Esophagus squamous epithelium (tissue), 5 donors: ENCODE results near the gene GPSM3. TPM values are rescaled to one million over a fixed set of nuclear protein-coding genes. Genes with fewer than 3 reads are reported as not detected.
A peak's percentile ranks its signal among the peaks of the same experiment; 100 is the strongest.

Experiments
- DNase-seq: peaks from one replicate; lab custom pipeline; 2025; lab: John Stamatoyannopoulos, UW
- H3K27ac ChIP-seq, 4 donors: fragments of 200-600 bp; sonication (generic); one replicate each; pipeline ENCODE4 v1.5.1; 2016 to 2019; ENCODE audit warnings: mild to moderate bottlenecking in 1 of 4
- H3K27me3 ChIP-seq, 4 donors: fragments of 200-600 bp; sonication (generic); 1 replicate in 3 of 4; 2 replicates in 1 of 4; pipeline versions ENCODE4 v1.5.1 to v1.6.0; 2017 to 2021; ENCODE audit warnings: antibody characterized with exemption in 1 of 4
- H3K36me3 ChIP-seq, 3 donors: fragments of 200-600 bp; sonication (generic); one replicate each; pipeline ENCODE4 v1.5.1; 2016 to 2019
- H3K4me1 ChIP-seq, 3 donors: fragments of 200-600 bp; sonication (generic); one replicate each; pipeline ENCODE4 v1.5.1; 2017 to 2019
- H3K4me3 ChIP-seq, 4 donors: fragments of 200-600 bp; sonication (generic); 1 replicate in 3 of 4; 2 replicates in 1 of 4; pipeline ENCODE4 v1.5.1; 2016 to 2019; ENCODE audit warnings: mild to moderate bottlenecking in 2 of 4, moderate library complexity in 1 of 4
- H3K9me3 ChIP-seq, 3 donors: fragments of 200-600 bp; sonication (generic); one replicate each; pipeline ENCODE4 v1.5.1; 2016 to 2019
- POLR2A ChIP-seq, 4 donors: fragments of 450-650 bp; IDR thresholded peaks; one replicate each; pipeline ENCODE4 v1.6.1; 2017; ENCODE audit warnings: antibody characterized with exemption in 4 of 4, mild to moderate bottlenecking in 4 of 4, moderate library complexity in 3 of 4
- WGBS, 2 donors: methylation state at CpG; one replicate each; pipeline ENCODE4 v1.1.5; 2018; 5-methylcytosine and 5-hydroxymethylcytosine counted together
- intact Hi-C: fragments of 100-400 bp; cut with DNase I; formaldehyde crosslinking; loops from one replicate; pipeline ENCODE4 v1.15.0; 2022
- total RNA-seq, 4 donors: library from RNA; depleted of rRNA; stranded (reverse); fragments of >200 nt; gene quantifications; one replicate each; pipeline ENCODE4 v1.1.0, GENCODE V29; 2016
- TF ChIP-seq, protein P1 (sequence below), 6 experiments: fragments of 450-650 bp in 4 of 6; fragments of 200-600 bp in 2 of 6; sonication (generic) in 2 of 6; IDR thresholded peaks; one replicate each; pipeline ENCODE4 v1.5.1; 2016 to 2019; ENCODE audit warnings: antibody characterized with exemption in 6 of 6, mild to moderate bottlenecking in 4 of 6, moderate library complexity in 4 of 6
- donor health status: DM: yes; HTN: yes; CAD: no.

Gene GPSM3
- total RNA-seq, 4 donors from 2014 or later: 1.6 to 14.1 (median 6.5) TPM

DNA sequence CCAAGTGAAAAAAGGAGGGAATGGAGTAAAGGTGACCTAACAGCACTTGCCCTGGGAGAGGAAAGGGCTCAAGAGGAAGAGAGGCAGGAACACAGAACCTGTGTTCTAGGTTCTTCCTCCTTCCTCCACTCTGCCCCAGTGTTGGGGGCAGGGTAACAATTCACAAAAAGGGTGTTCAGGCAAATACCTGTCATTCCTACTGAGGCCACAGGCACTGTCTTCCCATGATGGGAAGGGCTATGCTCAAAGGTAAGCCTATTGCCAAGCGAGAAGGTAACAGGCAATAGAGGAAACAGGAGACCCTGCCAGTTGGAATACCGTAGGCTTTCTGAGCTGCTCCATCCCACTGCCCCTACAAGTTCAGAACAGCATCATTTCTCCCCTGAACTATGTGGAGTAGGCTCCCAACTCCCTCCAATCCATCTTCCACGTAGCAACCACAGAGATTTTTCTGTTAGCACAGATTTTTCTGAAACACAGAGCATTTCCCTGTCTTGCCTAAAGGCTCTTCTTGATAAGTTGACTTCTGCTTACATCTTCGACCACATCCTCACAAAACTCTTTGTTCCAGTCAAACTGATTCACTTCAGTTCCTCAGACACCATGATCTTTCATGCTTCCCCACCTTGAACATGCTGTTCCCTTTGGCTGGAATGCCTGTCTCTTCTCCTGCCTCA, 19.3 kb downstream of the GPSM3 start:
- DNase-seq: no peak
- intact Hi-C loops: no loop called here
- Histone ChIP-seq H3K27me3 (no peaks in the 10 kb centered on the region), H3K9me3 (no peaks in the 10 kb centered on the region), H3K36me3 (peaks cover 5 to 35% (median 13%) of the 10 kb centered on the region in 3 donors), H3K4me1 (peaks cover 18 to 48% (median 22%) of the 10 kb centered on the region in 3 donors), H3K4me3 (no peak overlapping the region), H3K27ac (peak overlapping the region in 3 of 4 donors; percentile 1 to 12 (median 3))
- TF ChIP-seq POLR2A (IDR thresholded peaks at IDR 0.05): no peak
- TF ChIP-seq, protein P1, sequence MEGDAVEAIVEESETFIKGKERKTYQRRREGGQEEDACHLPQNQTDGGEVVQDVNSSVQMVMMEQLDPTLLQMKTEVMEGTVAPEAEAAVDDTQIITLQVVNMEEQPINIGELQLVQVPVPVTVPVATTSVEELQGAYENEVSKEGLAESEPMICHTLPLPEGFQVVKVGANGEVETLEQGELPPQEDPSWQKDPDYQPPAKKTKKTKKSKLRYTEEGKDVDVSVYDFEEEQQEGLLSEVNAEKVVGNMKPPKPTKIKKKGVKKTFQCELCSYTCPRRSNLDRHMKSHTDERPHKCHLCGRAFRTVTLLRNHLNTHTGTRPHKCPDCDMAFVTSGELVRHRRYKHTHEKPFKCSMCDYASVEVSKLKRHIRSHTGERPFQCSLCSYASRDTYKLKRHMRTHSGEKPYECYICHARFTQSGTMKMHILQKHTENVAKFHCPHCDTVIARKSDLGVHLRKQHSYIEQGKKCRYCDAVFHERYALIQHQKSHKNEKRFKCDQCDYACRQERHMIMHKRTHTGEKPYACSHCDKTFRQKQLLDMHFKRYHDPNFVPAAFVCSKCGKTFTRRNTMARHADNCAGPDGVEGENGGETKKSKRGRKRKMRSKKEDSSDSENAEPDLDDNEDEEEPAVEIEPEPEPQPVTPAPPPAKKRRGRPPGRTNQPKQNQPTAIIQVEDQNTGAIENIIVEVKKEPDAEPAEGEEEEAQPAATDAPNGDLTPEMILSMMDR (IDR thresholded peaks at IDR 0.05): no peak
- whole genome bisulfite sequencing, 2 donors: 66 to 67% methylated on average over 4 of the region's 4 CpGs

DNA sequence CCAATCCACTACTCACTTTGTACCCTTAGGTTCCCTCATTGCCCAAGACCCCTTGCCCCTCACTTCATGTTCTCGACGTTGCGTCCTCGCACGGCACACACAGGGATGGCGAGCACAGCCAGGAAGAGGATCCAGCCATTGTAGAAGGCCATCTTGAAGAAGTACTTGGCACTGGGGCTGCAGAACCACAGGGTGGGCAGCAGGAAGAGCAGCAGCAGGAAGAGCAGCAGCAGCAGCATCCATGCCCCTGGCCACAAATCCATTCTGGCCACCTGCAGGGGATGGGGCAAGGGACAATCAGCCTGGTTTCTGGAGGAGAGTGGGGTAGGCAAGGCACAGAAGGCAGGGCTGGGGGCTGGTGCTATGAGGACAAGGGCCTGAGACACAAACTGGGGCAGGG, 21.2 kb downstream of the GPSM3 start:
- H3K4me1 ChIP-seq: peaks cover 11 to 36% (median 13%) of the 10 kb centered on the region in 3 donors
- no peaks in the 10 kb centered on the region for H3K9me3 ChIP-seq
- intact Hi-C loops: no loop called here
- H3K36me3 ChIP-seq: peaks cover 5 to 54% (median 30%) of the 10 kb centered on the region in 3 donors
- no peak overlapping the region for H3K4me3 ChIP-seq
- TF ChIP-seq POLR2A (IDR thresholded peaks at IDR 0.05): no peak
- TF ChIP-seq, protein P1 (IDR thresholded peaks at IDR 0.05): no peak
- H3K27me3 ChIP-seq: no peaks in the 10 kb centered on the region
- 94% methylated on average over 5 of the region's 6 CpGs; no CpG with 5 or more reads in 1 of the 2 donors for WGBS, 2 donors
- DNase-seq: no peak
- no peak overlapping the region for H3K27ac ChIP-seq

DNA sequence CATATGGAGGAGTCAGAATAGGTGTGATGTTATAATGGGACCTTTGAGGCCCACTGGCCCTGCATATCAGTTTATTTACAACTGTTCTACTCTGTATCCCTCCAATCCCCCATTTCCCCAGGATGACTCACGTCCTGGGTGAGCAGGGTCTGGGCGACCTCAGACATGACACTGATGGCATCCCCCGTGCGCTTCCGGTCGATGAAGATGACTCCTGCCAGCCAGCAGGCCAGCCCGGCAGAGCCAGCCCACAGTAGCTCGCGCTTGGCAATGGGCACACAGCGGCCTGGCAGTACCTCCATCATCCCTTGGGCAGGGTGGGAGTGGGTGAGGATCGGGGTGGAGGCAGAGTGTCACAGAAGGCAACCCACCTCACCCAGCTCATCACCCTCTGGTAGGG, 22.1 kb downstream of the GPSM3 start:
- TF ChIP-seq, protein P1 (IDR thresholded peaks at IDR 0.05): no peak
- TF ChIP-seq POLR2A (IDR thresholded peaks at IDR 0.05): no peak
- 87 to 89% methylated on average over 5 to 7 of the region's 11 CpGs for WGBS, 2 donors
- no peak overlapping the region for H3K4me3 ChIP-seq
- DNase-seq: no peak
- peaks cover 5 to 30% (median 11%) of the 10 kb centered on the region in 3 donors for H3K4me1 ChIP-seq
- H3K27me3 ChIP-seq: no peaks in the 10 kb centered on the region
- intact Hi-C loops: no loop called here
- no peak overlapping the region for H3K27ac ChIP-seq
- no peaks in the 10 kb centered on the region for H3K9me3 ChIP-seq
- peaks cover 5 to 64% (median 30%) of the 10 kb centered on the region in 3 donors for H3K36me3 ChIP-seq

DNA sequence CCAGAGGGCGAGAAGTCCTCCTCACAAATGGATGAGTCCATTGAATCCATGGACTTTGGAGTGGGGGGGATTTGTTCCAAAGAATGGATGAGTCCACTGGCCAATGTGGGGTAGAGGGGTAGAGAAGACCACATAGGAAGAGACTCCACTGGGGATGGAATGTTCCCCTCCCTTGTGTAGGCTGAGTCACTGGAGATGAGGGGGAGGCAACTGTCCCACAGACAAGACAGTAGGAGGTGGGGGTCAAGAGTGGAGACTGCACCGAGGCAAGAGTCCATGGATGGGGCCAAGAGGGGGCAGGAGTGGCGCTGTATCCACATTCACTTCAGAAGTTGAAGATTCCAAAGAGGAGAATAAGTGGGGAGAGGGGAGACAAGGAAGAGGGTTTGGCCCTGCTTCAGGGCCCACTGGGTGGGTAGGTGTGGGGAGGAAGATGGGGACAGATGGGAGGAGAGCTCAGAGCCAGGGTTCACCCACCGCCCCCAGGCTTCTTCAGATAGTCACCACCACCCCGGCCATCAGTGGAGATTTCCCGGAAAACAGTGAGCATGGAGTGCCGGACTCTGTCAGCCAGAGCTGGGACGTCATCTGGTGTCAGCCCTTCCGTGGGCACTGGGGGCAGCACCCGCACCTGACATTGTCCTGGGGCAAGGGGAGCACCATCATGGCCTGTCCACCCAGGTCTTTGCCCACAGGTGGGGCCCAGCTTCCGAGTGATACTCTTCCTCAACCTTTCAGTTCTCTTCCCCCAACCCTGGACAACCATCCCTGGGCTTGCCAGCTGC, 23.4 kb downstream of the GPSM3 start:
- intact Hi-C loops: no loop called here
- TF ChIP-seq, protein P1 (IDR thresholded peaks at IDR 0.05): no peak
- no peak for TF ChIP-seq POLR2A (IDR thresholded peaks at IDR 0.05)
- WGBS, 2 donors: 80 to 83% methylated on average over 7 to 11 of the region's 11 CpGs
- Histone ChIP-seq H3K9me3 (no peaks in the 10 kb centered on the region), H3K27me3 (no peaks in the 10 kb centered on the region), H3K36me3 (peaks cover 5 to 77% (median 30%) of the 10 kb centered on the region in 3 donors), H3K4me3 (no peak overlapping the region), H3K4me1 (peaks cover 0 to 17% (median 4%) of the 10 kb centered on the region in 3 donors), H3K27ac (peak overlapping the region in 1 of 4 donors; percentile 3)
- no peak for DNase-seq

DNA sequence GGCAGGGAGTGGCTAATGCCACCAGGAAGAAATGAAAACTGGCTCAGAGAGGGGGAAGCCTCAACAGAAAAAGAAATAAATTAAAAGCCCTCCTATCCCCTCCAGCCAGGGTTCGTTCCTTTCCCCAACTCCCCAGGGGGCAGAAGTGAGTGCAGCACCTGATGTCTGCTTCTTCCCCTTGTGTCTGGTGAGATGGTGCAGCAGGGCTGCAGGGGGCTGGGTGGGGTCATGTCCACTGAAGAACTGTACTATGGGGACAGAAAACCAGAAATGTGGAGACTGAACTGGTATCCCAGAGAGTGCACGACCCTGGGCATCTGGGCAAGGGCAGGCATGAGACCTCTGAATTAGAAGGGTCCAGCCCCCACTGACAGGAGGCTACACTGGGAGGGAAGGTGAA, 24.1 kb downstream of the GPSM3 start:
- no peak overlapping the region for H3K4me3 ChIP-seq
- peaks cover 5 to 83% (median 30%) of the 10 kb centered on the region in 3 donors for H3K36me3 ChIP-seq
- WGBS, 2 donors: 49 to 61% methylated on average over 2 of the region's 2 CpGs
- TF ChIP-seq, protein P1 (IDR thresholded peaks at IDR 0.05): no peak
- no peak for TF ChIP-seq POLR2A (IDR thresholded peaks at IDR 0.05)
- no peak overlapping the region for H3K27ac ChIP-seq
- no peaks in the 10 kb centered on the region for H3K27me3 ChIP-seq
- no peaks in the 10 kb centered on the region for H3K9me3 ChIP-seq
- no peak for DNase-seq
- intact Hi-C loops: no loop called here
- H3K4me1 ChIP-seq: peaks cover 0 to 12% (median 4%) of the 10 kb centered on the region in 3 donors
